Stimulated activated CD4-positive, alpha-beta T cell treated with anti-CD3 and anti-CD28 coated beads, Interleukin-2, amount 100 ng/mL, for 48 hours (primary cell): ENCODE measurements around the gene FEV.

Source experiments
- DNase-seq, 2 donors: peaks; one replicate each; pipeline ENCODE4 v3.0.0-alpha.2; 2020

The FEV gene

DNA sequence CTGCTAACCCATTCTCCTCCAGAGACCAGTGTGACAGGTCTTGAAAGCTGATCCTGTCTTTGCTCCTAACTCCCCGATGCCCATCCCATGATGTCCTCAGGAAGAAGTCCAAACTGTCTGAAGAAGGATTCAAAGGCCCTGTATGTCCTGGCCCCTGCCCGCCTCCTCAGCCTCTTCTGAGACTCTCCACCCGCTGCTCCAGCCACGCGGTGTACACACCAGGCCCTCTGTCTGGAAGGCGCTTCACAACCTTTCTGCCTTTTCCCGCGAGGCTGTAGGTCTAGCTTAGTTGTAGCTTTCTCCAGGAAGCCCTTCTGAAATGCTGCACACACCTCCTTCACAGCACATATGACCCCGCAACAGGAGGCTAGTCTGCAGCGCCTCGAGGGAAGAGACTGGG lies 31.7 kb upstream of the FEV start:
- DNase-seq, result no peak

DNA sequence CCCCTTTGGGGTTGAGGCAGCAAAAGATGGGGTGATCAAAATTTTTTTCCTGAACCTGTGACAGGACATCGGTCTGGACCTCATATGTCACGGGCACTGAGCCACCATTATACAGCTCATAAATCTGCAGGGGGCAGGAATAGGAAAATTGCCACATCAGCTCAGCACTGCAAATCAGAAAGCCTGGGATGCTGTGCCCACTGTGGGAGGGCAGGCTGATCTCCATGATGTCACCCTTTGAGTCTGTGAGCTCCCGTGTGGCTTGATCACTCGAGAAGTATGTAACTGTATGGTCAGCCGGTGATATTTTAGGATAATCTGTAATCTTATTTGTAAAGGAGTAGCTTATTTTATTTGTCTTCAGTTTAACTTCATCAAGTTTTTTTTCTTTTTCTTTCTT lies 25.9 kb upstream of the FEV start:
- no peak for DNase-seq

DNA sequence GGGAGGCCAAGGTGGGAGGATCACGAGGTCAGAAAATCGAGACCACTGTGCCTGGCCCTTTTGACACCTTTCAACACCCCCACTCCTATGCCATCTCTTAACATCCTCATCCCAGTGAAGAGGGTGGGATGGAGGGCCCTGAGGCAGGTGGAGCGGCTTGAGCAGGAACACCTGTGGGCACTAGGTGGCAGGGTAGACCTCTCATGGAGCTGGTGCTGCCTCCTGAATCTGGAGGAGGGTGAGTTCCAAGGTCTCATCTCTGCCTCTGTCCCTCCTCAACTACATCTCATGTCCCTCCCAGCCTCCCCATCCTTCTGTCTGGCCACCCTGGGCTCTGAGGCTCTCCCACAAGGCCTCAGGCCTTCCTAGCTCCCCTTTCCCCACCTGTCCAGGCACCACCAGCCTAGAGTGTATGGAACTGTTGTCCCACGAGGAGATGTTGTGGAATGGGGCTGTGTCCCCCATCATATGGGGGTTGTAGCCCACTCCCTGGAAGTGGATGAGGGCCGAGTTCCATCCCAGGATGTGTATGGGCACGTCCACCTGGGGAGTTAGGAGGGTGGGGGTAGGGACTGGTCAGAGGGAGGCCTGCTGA lies 25.3 kb upstream of the FEV start:
- no peak for DNase-seq

GRCh38 chr2:219009294-219009693 lies 24.3 kb upstream of the FEV start:
- DNase-seq, result no peak

DNA sequence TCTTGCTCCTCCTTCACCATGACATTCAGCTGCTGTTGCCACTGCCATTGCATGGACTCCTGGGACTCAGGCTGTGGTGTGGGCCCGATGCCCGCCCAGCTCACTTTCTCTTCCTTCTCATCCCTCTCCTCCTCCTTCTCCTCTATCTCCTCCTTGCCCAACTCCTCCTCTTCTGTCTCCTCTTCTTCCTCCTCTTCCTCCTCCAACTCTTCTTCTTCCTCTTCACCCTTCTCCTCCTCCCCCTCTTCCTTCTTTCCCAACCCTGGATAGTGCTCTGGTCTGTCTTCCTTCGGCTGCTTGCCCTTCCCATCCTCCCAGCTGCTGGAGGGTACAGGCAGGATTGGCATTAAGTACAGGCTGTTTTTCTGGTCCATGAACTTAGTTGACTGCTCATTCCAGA lies 19.0 kb upstream of the FEV start:
- no peak for DNase-seq

- DNase-seq, result no peak
Measured at GRCh38 chr2:219003267-219003634, 18.3 kb upstream of the FEV start.

GRCh38 chr2:219002395-219003266 lies 17.6 kb upstream of the FEV start:
- DNase-seq, result peak; percentile 55 to 56

DNA sequence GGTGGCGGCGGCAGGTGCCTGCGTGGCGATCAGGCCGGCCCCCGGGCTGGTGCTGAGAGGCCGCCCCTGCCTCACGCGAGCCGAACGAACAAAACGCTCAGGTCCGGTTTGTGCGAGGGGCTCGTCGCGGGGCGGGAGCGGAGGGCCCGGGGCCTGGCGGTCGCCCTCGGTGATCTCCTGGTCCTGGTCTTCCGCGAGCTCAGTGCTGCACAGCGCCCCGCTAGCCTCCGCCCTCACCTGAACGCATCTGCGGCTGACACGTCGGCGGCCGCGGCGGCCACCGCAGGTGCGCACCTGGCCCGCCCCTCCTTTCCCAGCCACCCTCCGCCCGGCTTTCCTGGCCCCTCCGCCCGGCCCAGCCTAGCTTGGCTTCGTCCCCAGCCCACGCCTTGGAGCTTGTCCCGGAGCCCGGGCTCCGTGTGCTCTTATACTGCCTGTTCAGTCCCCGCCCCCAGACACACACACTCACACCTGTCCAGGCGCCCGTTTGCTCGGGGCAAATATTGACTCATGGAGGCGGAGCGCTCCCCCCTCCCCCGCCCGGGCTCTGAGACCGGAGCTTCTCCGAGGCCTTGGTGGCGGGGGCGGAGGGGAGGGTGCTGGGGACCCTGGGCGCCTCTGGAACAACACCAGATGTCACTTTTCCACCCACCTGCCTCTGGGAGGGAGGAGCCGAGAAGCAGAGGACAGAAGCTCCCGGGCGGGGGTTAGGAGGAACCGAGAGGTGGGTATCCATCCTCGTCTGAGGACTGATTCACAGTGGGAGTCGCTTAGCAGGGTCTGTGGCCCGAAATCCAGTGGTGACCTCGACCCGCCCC lies 16.8 kb upstream of the FEV start:
- no peak for DNase-seq

- DNase-seq, result no peak
Measured at GRCh38 chr2:219001100-219001576, 16.2 kb upstream of the FEV start.

- no peak for DNase-seq
Measured at GRCh38 chr2:219000569-219000960, 15.6 kb upstream of the FEV start.

GRCh38 chr2:218999881-219000568 lies 15.0 kb upstream of the FEV start:
- DNase-seq, result no peak

DNA sequence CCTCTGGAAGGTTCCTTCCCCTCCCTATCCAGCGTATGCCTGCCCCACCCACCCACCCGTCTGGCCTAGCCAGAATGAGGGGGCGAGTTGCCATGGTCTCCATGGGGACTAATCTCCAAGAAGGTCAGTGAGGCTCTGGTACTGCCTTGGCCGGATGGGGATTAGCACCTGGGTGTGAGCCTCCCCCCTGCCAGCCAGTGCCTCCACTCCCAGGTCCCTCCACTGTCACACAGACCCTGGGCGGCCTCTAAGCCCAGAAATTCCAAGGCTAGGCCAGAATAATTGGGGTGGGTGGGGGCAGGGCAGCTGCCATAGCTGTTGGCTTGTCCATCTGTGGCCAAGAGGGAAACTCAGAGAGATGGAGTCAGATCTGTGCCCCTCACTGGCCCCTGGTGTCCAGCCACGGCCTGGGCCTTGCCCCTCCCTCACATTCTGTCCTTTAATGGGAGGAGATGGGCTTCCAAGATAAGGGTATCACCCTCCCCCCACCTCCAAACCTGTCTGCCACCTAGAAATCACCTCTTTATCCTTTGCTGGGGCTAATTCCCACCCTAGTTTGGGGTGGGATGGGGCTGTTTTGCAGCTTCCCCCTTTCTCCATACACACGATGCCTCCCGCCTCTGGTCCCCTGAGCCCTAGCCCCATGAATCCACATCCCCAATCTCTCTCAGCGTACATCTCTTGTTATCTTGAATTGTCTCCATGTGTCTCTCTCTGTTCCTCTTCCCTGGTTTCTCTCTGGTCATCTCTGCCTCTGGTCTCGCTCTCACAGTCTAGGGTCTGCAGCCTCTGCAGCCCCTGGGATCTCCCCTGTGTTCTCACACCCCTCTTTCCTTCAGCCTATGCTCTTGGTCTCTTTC lies 14.3 kb upstream of the FEV start:
- no peak for DNase-seq

DNA sequence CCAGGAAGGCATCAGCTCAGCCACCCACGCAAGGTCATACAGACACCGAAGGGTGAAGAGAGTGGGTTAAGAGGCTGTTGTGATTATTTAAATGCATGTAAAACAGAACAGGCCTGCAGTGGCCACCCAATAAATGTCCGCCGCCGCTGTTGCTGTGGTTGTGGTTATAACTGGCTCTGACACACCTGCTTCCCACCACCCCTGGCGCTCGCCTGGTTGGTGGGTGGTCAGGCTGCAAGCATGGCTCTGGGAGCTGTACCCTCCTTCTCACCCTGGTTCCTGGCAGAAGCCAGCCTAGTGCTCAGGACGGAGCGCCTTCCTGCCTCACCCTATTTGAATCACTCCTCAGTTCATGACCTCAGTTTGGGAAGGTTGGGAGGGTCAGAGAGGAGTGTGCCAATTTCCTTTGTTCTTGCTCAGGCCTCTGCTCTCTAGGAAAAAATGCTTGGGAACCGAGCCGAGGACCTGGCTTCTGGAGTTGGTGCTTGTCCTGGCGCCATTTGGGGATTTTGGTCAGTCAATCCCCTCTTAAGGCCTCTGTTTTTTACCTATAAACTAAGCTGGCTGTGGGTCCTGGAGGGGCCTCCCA lies 13.5 kb upstream of the FEV start:
- DNase-seq, result no peak

- DNase-seq, result no peak
Measured at GRCh38 chr2:218997731-218998130, 12.7 kb upstream of the FEV start.

DNA sequence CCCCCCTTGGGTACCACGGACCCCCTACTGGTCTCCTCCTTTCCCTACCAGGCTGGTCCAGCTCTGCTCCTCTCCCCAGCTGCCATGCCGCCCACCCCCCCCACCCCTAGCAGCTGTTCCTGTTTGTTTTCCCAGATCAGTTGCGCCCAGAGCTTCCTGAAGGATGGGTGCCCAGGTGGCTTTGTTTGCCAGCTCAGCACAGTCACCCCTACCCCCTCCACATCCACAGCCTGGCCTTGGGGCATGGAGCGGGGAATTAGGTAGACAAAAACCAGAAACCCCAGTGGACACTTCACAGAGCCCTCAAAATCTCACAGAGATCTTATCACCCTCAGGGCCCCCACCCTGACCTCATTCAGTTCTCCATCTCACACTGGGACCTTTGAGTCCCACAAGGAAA lies 12.0 kb upstream of the FEV start:
- no peak for DNase-seq

DNA sequence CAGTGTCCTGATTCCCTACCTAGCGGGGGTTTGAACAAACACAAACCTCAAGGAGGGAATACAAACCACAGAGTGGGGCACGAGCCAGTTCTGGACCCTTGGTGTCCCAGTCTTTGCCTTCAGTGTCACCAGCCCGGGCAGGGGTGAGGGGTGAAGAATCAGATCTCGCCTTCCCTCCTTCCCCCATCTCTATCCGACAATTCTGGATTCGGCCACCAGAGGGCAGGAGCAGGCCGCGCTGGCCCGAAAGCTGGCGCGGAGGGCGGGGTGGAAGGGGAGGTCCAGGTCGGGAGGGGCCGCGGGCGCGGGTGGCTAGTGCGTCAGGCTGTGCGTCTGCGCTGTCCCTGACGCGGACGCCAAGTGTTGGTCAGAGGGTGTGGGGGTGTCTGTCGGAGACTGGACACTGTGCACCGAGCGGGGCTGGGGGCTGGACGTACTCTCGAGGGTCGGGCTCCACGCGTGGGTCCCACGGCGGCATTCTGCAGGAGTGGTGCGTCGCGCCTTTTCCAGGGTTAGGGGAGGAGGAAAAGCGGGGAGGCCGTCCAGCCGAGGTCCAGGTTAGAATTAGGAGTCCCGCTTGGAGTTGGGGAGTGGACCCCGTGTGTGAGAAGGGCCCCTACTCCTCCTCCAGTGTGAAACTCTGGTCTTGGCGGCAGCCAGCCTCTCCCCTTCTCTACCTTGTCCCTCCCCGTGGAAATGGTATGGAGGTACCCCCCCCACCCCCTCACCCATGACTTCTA lies 11.2 kb upstream of the FEV start:
- peak; percentile 89 to 93 for DNase-seq

- DNase-seq, result no peak
Measured at GRCh38 chr2:218995561-218995960, 10.6 kb upstream of the FEV start.

- DNase-seq, result no peak
Measured at GRCh38 chr2:218993345-218994315, 8.6 kb upstream of the FEV start, which contains the start of gene CRYBA2. CRYBA2 (minus strand) TSS chr2:218993422; CDS start chr2:218993176, 246 bp downstream.

DNA sequence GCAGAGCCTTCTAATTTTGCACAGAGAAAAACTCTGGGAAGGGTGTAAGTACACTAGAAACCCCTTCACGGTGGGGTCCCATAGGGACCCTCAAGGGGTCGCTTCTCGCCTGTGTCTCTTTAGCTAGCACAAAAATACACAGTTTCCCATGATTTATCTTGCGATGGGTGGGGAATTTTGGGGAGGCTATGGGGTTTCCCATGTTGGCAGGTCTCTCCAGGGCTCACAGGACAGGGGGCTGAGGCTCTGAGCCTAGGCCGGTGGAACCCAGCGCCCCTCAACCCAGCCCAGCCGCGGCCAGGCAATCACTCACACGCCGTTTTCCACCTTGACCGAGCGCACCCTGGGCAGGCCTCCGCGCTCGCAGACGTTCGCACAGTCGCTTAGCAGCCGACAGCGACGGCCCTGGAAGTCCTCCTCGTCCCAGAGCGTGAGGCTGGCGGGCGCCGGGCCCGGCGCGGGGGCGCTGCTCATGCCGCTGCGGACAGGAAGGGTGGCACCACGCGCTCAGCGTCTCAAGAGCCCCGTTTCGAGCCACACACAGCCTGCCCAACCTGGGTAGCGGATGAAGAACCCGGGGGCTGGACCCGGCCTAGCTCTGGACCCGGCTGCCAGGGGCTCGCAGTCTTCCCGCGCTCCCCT lies 7.8 kb upstream of the FEV start:
- no peak for DNase-seq
